H1 (cell line): ENCODE results near the gene DNAH1.

Experiments
- CBX8 ChIP-seq: fragments of 300-800, 300-1000 bp; sonication (generic); IDR thresholded peaks from 2 replicates; pipeline ENCODE4 v1.7.1; 2016; ENCODE audit warnings: low read depth, low read length, borderline replicate concordance
- EZH2 ChIP-seq: fragments of 200-600 bp; sonication (generic); IDR thresholded peaks from 2 replicates; pipeline ENCODE4 v1.7.1; 2012; ENCODE audit warnings: low read depth, mild to moderate bottlenecking, moderate library complexity, low read length, inconsistent platforms; ENCODE audit not compliant: severe bottlenecking
- JUN ChIP-seq: IDR thresholded peaks from 2 replicates; pipeline ENCODE4 v1.6.1; 2011; ENCODE audit warnings: low read depth, mild to moderate bottlenecking, improper control_type of control experiment, low read length

DNA sequence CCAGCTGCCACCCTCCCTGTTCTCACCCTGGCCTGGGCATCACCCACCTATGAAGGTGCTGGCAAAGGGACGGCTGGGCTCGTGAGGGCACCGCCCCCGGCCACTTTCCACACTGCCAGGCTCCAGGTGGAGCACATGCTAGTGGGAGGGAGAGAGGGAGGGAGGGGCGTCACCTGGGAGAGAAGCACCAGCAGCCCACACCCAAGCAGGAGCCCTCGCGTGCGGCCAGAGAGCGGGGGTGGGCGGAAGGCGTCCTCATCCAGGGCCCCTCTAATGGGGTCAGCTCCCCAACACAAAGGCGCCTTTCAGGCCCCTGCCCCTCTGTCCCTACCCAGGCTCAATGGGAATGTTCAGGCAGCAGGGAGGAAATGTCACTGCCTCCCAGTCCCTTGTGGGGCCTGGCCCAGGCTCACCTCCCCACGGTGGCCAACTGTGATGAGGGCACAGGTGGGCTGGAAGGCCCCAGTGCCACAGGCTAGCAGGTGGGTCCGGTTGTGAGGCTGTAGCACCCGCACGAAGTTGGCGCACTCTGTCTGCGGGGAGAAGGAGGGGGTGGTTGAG lies 125.7 kb downstream of the DNAH1 start:
- TF ChIP-seq CBX8 (no peak), JUN (no peak), EZH2 (no peak)
